Stimulated activated naive CD8-positive, alpha-beta T cell treated with anti-CD3 and anti-CD28 coated beads, Interleukin-15, Interleukin-2, amounts not matched to agents 100 U/mL and 50 U/mL, for 24 hours (primary cell): Measurements from ENCODE around the gene UCMA.
"Not testable (repeated sequence)": the region's sequence is repeated elsewhere in the genome, so short reads cannot be mapped to it uniquely, and the experiment has no call there.

ENCODE experiments used
- ATAC-seq: fragments of 150-1000 bp; cut with Tn5 transposase; one replicate; pipeline ENCODE4 v1.10.0; 2021
- DNase-seq: peaks from one replicate; pipeline ENCODE4 v3.0.0; 2021

UCMA gene

GRCh38 chr10:13234172-13234571 lies at the start of gene UCMA:
UCMA (minus strand) TSS chr10:13234374; CDS start chr10:13234258, 116 bp downstream.
- ATAC-seq = no peak

GRCh38 chr10:13282348-13282747 lies 48.2 kb upstream of the UCMA start:
- ATAC-seq, DNase-seq: not testable (repeated sequence)

More at GRCh38 chr10:13234172-13234571, at the start of gene UCMA:
- no peak for DNase-seq

- no peak for ATAC-seq
- no peak for DNase-seq
Measured at GRCh38 chr10:13276749-13277365, 42.7 kb upstream of the UCMA start.

- ATAC-seq, DNase-seq: not testable (repeated sequence)
Measured at GRCh38 chr10:13276146-13276545, 42.0 kb upstream of the UCMA start.

- ATAC-seq (no peak), DNase-seq (no peak)
Measured at GRCh38 chr10:13272164-13272571, 38.0 kb upstream of the UCMA start.

- peak; percentile 32 for ATAC-seq
- peak; percentile 46 for DNase-seq
Measured at GRCh38 chr10:13271552-13272163, 37.5 kb upstream of the UCMA start.

GRCh38 chr10:13270877-13271551 lies 36.8 kb upstream of the UCMA start:
- DNase-seq = no peak
- ATAC-seq = no peak

- DNase-seq (no peak), ATAC-seq (no peak)
Measured at GRCh38 chr10:13268841-13269240, 34.7 kb upstream of the UCMA start.

- DNase-seq = no peak
- no peak for ATAC-seq
Measured at GRCh38 chr10:13268310-13268709, 34.1 kb upstream of the UCMA start.

GRCh38 chr10:13263591-13263990 lies 29.4 kb upstream of the UCMA start:
- ATAC-seq (no peak), DNase-seq (no peak)

- ATAC-seq (no peak), DNase-seq (no peak)
Measured at GRCh38 chr10:13262433-13262832, 28.3 kb upstream of the UCMA start.

GRCh38 chr10:13257621-13258140 lies 23.5 kb upstream of the UCMA start:
- ATAC-seq (no peak), DNase-seq (no peak)

- no peak for DNase-seq
- ATAC-seq = no peak
Measured at GRCh38 chr10:13256627-13257026, 22.5 kb upstream of the UCMA start.

- ATAC-seq = no peak
Measured at GRCh38 chr10:13253726-13254125, 19.6 kb upstream of the UCMA start.

GRCh38 chr10:13247784-13248183 lies 13.6 kb upstream of the UCMA start:
- ATAC-seq = no peak

More at GRCh38 chr10:13253726-13254125, 19.6 kb upstream of the UCMA start:
- no peak for DNase-seq

GRCh38 chr10:13247246-13247645 lies 13.1 kb upstream of the UCMA start:
- no peak for DNase-seq
- ATAC-seq = no peak

More at GRCh38 chr10:13247784-13248183, 13.6 kb upstream of the UCMA start:
- no peak for DNase-seq

- not testable (repeated sequence) for ATAC-seq, DNase-seq
Measured at GRCh38 chr10:13242260-13242659, 8.1 kb upstream of the UCMA start.

- DNase-seq = no peak
- no peak for ATAC-seq
Measured at GRCh38 chr10:13241613-13242012, 7.4 kb upstream of the UCMA start.

- ATAC-seq = no peak
- DNase-seq = no peak
Measured at GRCh38 chr10:13239923-13240322, 5.7 kb upstream of the UCMA start.

- ATAC-seq (no peak), DNase-seq (no peak)
Measured at GRCh38 chr10:13238271-13239077, 4.3 kb upstream of the UCMA start.

- no peak for ATAC-seq
- DNase-seq = no peak
Measured at GRCh38 chr10:13236638-13237037, 2.5 kb upstream of the UCMA start.

- ATAC-seq, DNase-seq: not testable (repeated sequence)
Measured at GRCh38 chr10:13234736-13235135, 562 bp upstream of the UCMA start.
